Measurements from ENCODE around the gene TBX18.

TBX18 gene

DNA sequence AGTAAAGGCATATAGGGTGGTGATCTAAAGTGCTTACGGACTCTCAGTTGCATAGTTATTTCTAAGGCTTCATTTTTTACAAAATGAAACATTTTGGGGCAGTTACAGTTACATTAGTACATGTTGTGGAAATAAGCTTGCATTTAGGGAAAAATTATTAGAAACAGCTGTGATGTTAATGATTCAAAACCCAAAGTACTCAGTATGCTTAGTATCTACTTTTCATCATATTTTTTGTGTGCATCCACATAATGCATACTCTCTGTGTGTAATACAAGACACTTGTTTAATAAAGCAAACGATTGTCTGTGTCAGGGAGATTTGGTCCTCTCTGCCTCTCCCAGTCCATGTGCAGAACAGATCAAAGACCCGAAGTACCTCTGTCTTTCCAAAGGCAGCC, 11.4 kb upstream of the TBX18 start (continued):
- no peak for TF ChIP-seq ZNF488 (tag by site-specific recombination; IDR thresholded peaks at IDR 0.05)

DNA sequence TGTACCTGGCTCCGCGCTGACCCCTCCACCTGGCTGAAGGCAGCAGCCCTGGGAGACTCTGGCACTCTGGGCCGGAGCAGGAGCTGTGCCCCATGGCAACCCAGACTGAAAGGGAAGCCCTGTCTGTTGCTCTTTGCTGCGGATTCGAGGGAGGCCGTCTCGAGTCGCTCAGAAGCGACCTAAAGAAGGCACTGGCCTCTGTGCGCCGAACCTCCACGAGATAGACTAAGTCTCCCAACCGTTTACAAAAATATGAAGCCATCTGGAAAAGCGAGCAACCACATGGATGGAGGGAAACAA, 10.5 kb upstream of the TBX18 start:
- no peaks in the 10 kb centered on the region for H3K9me3 ChIP-seq (ENCODE audit: control insufficient read depth, insufficient read depth, low read depth, low read length)
- CTCF ChIA-PET = interaction anchor here (0.6 to 2.0 kb wide), 25 partner anchors 9 to 1465 kb away, joined by 3 to 22 read pairs (median 4); partner anchors contain the start of gene TBX18
- H3K36me3 ChIP-seq (ENCODE audit: control insufficient read depth in 2 of 2, insufficient read depth in 1 of 2, low read length in 2 of 2) = no peaks in the 10 kb centered on the region
- peak overlapping the region; percentile 86; the same call in 1 of the 2 replicates for H3K27ac ChIP-seq (ENCODE audit: extremely low read depth, low read depth, low read length)
- no peaks in the 10 kb centered on the region for H3K4me1 ChIP-seq (ENCODE audit: control insufficient read depth, insufficient read depth, low read length)
- POLR2A ChIA-PET = interaction anchor here (1.1 to 4.4 kb wide), 2 partner anchors 12 to 903 kb away, joined by 4 to 69 read pairs; partner anchors contain the start of gene TBX18
- TF ChIP-seq, protein P1, sequence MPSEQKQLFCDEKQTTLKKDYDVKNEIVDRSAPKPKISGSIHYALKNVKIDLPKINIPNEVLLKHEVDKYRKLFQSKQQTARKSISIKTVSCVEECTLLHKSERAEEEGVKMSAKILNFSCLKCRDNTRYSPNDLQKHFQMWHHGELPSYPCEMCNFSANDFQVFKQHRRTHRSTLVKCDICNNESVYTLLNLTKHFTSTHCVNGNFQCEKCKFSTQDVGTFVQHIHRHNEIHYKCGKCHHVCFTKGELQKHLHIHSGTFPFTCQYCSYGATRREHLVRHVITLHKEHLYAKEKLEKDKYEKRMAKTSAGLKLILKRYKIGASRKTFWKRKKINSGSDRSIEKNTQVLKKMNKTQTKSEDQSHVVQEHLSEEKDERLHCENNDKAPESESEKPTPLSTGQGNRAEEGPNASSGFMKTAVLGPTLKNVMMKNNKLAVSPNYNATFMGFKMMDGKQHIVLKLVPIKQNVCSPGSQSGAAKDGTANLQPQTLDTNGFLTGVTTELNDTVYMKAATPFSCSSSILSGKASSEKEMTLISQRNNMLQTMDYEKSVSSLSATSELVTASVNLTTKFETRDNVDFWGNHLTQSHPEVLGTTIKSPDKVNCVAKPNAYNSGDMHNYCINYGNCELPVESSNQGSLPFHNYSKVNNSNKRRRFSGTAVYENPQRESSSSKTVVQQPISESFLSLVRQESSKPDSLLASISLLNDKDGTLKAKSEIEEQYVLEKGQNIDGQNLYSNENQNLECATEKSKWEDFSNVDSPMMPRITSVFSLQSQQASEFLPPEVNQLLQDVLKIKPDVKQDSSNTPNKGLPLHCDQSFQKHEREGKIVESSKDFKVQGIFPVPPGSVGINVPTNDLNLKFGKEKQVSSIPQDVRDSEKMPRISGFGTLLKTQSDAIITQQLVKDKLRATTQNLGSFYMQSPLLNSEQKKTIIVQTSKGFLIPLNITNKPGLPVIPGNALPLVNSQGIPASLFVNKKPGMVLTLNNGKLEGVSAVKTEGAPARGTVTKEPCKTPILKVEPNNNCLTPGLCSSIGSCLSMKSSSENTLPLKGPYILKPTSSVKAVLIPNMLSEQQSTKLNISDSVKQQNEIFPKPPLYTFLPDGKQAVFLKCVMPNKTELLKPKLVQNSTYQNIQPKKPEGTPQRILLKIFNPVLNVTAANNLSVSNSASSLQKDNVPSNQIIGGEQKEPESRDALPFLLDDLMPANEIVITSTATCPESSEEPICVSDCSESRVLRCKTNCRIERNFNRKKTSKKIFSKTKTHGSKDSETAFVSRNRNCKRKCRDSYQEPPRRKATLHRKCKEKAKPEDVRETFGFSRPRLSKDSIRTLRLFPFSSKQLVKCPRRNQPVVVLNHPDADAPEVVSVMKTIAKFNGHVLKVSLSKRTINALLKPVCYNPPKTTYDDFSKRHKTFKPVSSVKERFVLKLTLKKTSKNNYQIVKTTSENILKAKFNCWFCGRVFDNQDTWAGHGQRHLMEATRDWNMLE (tag by site-specific recombination; conservative IDR thresholded peaks at IDR 0.05; ENCODE audit: low read depth) = no peak
- TF ChIP-seq HOXC10 (CRISPR knock-in tag; IDR thresholded peaks at IDR 0.05) = peak; percentile 2; the same call in 1 of the 2 replicates
- no peak for TF ChIP-seq ZNF23 (tag by site-specific recombination; IDR thresholded peaks at IDR 0.05; ENCODE audit: borderline replicate concordance)
- TF ChIP-seq ZNF600 (tag by site-specific recombination; IDR thresholded peaks at IDR 0.05) = peak; percentile 74
- TF ChIP-seq ZFP3 (tag by site-specific recombination; IDR thresholded peaks at IDR 0.05; ENCODE audit: low read depth) = no peak
- peak; percentile 85 for TF ChIP-seq ZBTB8A (tag by site-specific recombination; IDR thresholded peaks at IDR 0.05)
- peak overlapping the region; percentile 58; the same call in 1 of the 2 replicates for H3K4me3 ChIP-seq (ENCODE audit: low read depth, low read length)

DNA sequence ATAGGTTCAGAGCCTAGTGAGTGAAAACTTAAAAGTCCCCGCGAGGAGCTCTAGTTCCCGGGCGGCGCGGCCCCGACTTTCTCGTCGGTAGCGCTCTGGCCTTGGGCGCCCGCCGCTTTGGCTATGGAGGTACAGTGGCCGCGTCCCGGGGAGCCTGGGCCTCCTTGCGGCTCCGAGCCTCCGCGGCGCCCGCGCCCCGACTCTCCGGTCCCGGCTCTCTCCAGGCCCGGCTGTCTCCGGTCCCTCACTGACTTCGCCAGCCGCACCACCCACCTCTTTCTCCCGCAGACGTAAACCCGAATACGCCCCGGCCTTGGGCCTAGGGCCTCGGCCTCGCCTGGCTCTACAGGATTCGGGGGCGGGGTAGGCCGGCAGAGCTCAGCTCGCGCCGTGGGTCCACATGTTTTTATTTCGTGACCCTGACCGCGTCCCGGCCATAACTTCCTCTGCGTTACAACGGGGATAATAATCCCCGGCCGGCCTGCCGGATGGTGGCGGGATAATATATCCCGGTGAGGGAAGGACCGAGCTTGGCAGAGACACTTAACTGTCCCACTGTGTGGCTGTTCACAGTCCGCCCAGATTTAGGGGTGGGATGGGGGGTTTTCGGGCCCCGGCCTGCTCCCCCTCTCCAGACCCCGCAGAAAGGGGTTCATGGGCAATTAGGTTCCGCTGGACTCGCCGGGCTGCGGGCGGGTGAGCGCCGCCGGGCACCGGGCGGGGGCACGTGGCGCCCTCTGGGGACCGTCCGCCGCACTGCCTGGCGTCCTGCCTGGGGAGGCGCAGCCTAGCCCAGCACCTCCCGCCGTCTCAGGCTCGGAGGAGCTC, 10.0 kb upstream of the TBX18 start:
- POLR2A ChIA-PET = interaction anchor here (1.1 to 4.4 kb wide), 2 partner anchors 12 to 904 kb away, joined by 4 to 69 read pairs; partner anchors contain the start of gene TBX18
- CTCF ChIA-PET = interaction anchor here (0.6 to 2.0 kb wide), 27 partner anchors 9 to 1464 kb away, joined by 3 to 22 read pairs (median 3); partner anchors contain the start of gene TBX18
- Histone ChIP-seq H3K36me3 (ENCODE audit: control insufficient read depth in 2 of 2, insufficient read depth in 1 of 2, low read length in 2 of 2) (no peaks in the 10 kb centered on the region), H3K27ac (ENCODE audit: extremely low read depth, low read depth, low read length) (peak overlapping the region; percentile 86), H3K4me3 (ENCODE audit: low read depth, low read length) (peak overlapping the region; percentile 58), H3K9me3 (ENCODE audit: control insufficient read depth, insufficient read depth, low read depth, low read length) (no peaks in the 10 kb centered on the region), H3K4me1 (ENCODE audit: control insufficient read depth, insufficient read depth, low read length) (peaks cover 3% of the 10 kb centered on the region; the same call in 1 of the 2 replicates)
- no peak for TF ChIP-seq ZNF521 (tag by site-specific recombination; IDR thresholded peaks at IDR 0.05)
- no peak for TF ChIP-seq ZNF37A (tag by site-specific recombination; IDR thresholded peaks at IDR 0.05)
- no peak for TF ChIP-seq ZNF146 (tag by site-specific recombination; IDR thresholded peaks at IDR 0.05)
- TF ChIP-seq BCL11B (tag by site-specific recombination; IDR thresholded peaks at IDR 0.05; ENCODE audit: low read depth) = peak; percentile 59; the same call in 1 of the 2 replicates
- TF ChIP-seq ZNF488 (tag by site-specific recombination; IDR thresholded peaks at IDR 0.05) = no peak
- no peak for TF ChIP-seq ZNF155 (tag by site-specific recombination; IDR thresholded peaks at IDR 0.05)
- no peak for TF ChIP-seq ZNF350 (tag by site-specific recombination; IDR thresholded peaks at IDR 0.05)
- no peak for TF ChIP-seq ZBTB44 (tag by site-specific recombination; IDR thresholded peaks at IDR 0.05)
- no peak for TF ChIP-seq ZNF677 (tag by site-specific recombination; IDR thresholded peaks at IDR 0.05)
- no peak for TF ChIP-seq ZNF529 (tag by site-specific recombination; IDR thresholded peaks at IDR 0.05; ENCODE audit: insufficient replicate concordance)
- no peak for TF ChIP-seq ZNF596 (tag by site-specific recombination; IDR thresholded peaks at IDR 0.05)
- 0 out of 2 replicates have a peak, but pooled peaks have one; percentile 26 for TF ChIP-seq ZNF629 (tag by site-specific recombination; IDR thresholded peaks at IDR 0.05)
- no peak for TF ChIP-seq HOXA7 (CRISPR knock-in tag; IDR thresholded peaks at IDR 0.05; ENCODE audit: borderline replicate concordance)
- no peak for TF ChIP-seq ZNF701 (tag by site-specific recombination; IDR thresholded peaks at IDR 0.05)
- no peak for TF ChIP-seq ZNF514 (tag by site-specific recombination; IDR thresholded peaks at IDR 0.05)
- no peak for TF ChIP-seq SCRT2 (tag by site-specific recombination; IDR thresholded peaks at IDR 0.05)
- TF ChIP-seq FEZF1 (tag by site-specific recombination; IDR thresholded peaks at IDR 0.05) = no peak
- TF ChIP-seq ZBTB21 (tag by site-specific recombination; IDR thresholded peaks at IDR 0.05) = no peak
- no peak for TF ChIP-seq ZNF548 (tag by site-specific recombination; IDR thresholded peaks at IDR 0.05)
